Activated naive CD8-positive, alpha-beta T cell treated with anti-CD3 and anti-CD28 coated beads, Interleukin-2, amount 50 U/mL, for 16 hours (primary cell): ENCODE results near the gene CALR3.
"Not testable (repeated sequence)": the region's sequence is repeated elsewhere in the genome, so short reads cannot be mapped to it uniquely, and the experiment has no call there.

Experiments used
- DNase-seq: peaks from one replicate; pipeline ENCODE4 v3.0.0-alpha.2; 2020; ENCODE audit warnings: low read depth, low spot score

Gene CALR3

GRCh38 chr19:16495982-16496612, at the start of gene CALR3, which contains the start of gene C19orf44:
TSS of gene CALR3 (minus strand) at chr19:16496167. CDS start at chr19:16496129, 38 bp downstream.
TSS of gene C19orf44 (plus strand) at chr19:16496394. CDS start at chr19:16500793, 4,399 bp downstream.
- DNase-seq: peak; percentile 93

- no peak for DNase-seq
Measured at GRCh38 chr19:16544473-16545231, 48.7 kb upstream of the CALR3 start.

GRCh38 chr19:16543734-16544133, 47.8 kb upstream of the CALR3 start:
- DNase-seq: not testable (repeated sequence)

GRCh38 chr19:16542910-16543472, 47.0 kb upstream of the CALR3 start:
- no peak for DNase-seq

GRCh38 chr19:16542045-16542909, 46.3 kb upstream of the CALR3 start, which contains the start of gene CHERP:
TSS of gene CHERP (minus strand) at chr19:16542437. CDS start at chr19:16542378, 59 bp downstream.
- DNase-seq: peak; percentile 88

GRCh38 chr19:16541526-16542044, 45.6 kb upstream of the CALR3 start:
- DNase-seq: no peak

GRCh38 chr19:16540948-16541347, 45.0 kb upstream of the CALR3 start:
- DNase-seq: no peak

- no peak for DNase-seq
Measured at GRCh38 chr19:16537111-16537510, 41.1 kb upstream of the CALR3 start.

- DNase-seq: no peak
Measured at GRCh38 chr19:16536130-16536529, 40.2 kb upstream of the CALR3 start.

GRCh38 chr19:16535381-16535780, 39.4 kb upstream of the CALR3 start:
- no peak for DNase-seq

GRCh38 chr19:16532440-16533234, 36.7 kb upstream of the CALR3 start:
- DNase-seq: no peak

GRCh38 chr19:16531380-16531669, 35.4 kb upstream of the CALR3 start:
- no peak for DNase-seq

GRCh38 chr19:16530540-16531379, 34.8 kb upstream of the CALR3 start:
- no peak for DNase-seq

GRCh38 chr19:16529466-16530144, 33.6 kb upstream of the CALR3 start:
- no peak for DNase-seq

- no peak for DNase-seq
Measured at GRCh38 chr19:16527971-16528521, 32.1 kb upstream of the CALR3 start.

GRCh38 chr19:16527334-16527935, 31.5 kb upstream of the CALR3 start:
- DNase-seq: no peak

- no peak for DNase-seq
Measured at GRCh38 chr19:16525751-16526481, 29.9 kb upstream of the CALR3 start.
